Stimulated activated CD4-positive, alpha-beta T cell treated with anti-CD3 and anti-CD28 coated beads, Interleukin-12 subunit alpha, Interleukin-12 subunit beta, amount 100 ng/mL, for 24 hours (primary cell): ENCODE measurements around the gene LUM.

ENCODE experiments used
- DNase-seq, 2 experiments: peaks; one replicate each; pipeline ENCODE4 v3.0.0-alpha.2; 2020; ENCODE audit warnings: low read depth in 2 of 2

LUM gene

GRCh38 chr12:91111366-91112325 lies at the start of gene LUM:
LUM (minus strand) TSS chr12:91111494; CDS start chr12:91108979, 2,515 bp downstream.
- no peak for DNase-seq

- DNase-seq = no peak
Measured at GRCh38 chr12:91161009-91161408, 49.7 kb upstream of the LUM start.

DNA sequence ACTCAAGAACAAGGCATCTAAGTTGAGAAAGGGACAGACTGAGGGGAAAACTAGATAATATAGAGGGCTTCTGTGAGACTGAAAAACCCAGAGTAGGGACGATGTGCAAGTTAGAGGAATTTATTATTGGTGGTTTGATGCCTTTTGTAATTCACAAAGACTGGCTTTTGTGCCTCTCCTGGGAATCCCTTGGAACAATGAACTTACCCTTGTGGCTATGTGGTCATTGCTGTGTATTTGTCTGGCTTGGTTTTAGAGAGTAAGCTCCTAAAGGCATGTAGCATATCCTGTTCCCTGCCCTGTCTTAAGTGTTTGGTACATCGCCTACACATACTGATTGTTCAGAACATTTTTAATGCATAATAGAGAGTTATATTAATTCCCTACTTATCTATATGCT lies 44.7 kb upstream of the LUM start:
- DNase-seq = no peak

DNA sequence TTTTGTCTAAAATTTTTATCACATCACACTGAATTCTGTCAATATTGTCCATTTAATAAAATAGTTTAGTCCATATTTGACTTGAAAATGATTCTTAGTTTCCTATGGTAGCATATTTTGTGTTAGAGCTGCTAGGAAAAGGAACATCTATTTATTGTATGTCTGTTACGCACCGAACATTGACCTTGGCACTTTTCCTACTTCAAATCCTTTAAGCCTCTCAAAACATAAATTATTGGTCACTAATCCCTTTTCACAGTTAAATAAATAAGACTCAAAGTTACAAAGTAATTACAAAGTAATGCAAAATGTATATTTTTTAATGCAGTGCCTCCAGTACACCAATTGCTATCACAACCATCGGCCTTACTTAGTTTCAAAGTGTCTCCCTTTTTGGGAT lies 42.8 kb upstream of the LUM start:
- no peak for DNase-seq

GRCh38 chr12:91144053-91144452 lies 32.8 kb upstream of the LUM start:
- DNase-seq = no peak

- no peak for DNase-seq
Measured at GRCh38 chr12:91143206-91143605, 31.9 kb upstream of the LUM start.

- DNase-seq = no peak
Measured at GRCh38 chr12:91142221-91142631, 30.9 kb upstream of the LUM start.

DNA sequence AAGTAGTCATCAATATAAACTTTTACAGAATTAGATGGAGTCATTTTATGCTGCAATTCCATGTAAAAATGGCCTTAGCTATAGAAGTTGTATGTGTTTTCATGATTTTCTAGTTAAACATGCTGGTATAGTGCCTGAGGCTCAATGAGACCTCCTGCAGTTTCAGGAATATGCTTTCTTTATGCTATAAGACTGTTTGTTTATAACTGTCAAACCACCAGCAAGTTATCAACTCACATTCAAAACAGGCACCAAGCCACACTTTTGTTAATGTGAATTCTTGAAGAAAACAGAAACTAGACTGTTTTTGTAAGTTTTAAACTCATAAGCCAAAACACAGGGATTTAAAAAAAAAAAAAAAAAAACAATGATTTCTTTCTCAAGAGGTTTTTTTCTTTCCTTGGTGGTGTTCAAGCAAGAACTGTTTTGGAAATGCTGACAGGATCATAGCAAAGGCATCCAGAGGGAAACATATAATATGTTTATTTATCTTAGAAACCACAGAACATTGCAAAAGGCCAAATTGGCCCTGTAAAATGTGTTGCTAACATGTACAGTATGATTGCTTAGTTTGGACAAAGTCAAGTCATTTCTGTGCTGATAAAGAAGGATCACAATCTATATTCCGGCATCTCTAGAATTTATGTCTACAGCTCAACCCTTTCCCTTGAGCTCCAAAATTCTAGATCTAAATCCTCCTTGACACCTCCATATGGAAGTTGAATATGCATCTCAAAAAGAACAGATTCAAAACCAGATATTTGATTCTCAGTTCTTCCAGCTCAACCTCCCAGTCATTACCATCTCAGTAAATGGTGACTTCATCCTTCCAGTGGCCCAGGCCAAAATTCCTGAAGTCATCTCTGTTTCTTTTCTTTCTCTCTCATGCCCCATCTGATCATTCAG lies 29.0 kb upstream of the LUM start:
- DNase-seq = no peak

DNA sequence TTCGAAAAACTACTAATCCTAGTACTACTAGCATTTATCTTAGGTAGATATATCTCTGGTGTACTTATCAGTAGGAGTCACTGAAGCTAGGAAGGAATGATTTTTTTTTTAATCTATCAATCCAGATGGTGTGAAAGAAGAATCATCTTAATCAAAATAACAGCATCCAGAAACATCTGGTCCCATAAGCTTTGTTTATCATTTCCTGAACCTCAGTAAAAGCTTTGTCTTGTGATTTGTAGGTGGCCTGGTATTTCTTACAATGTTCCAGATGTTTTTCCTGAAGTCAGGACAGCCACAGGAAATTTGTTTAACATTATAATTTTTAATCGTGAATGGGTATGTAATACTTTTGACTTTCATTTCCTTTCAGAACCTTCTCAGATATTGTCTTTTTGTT lies 28.0 kb upstream of the LUM start:
- no peak for DNase-seq

DNA sequence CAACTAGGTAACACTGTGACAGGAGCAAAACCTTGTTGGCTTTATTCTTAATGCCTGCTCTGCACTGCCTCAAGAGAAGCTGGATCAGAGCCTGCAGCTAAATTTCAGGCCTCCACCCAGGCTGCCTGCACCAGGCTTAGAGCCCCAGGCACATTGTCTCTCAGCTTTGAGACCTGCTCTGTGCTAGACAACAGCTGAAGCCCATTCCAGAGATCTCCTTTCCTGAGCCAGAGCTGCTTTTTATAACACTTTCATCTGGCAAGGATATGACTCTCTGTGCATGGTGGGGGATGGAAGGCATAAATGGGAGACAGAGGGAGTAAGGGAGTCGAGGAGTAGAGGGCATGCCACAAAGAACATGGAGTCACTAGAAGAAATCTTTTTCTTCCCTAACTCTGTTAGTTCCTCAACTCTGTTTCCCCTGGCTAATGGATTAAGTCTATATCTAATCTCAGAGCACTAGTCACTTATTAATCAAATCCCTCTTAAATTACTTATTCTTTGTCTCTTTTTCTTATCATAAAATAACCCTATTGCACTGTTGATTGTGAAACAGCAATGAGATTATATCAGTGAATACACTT lies 27.1 kb upstream of the LUM start:
- DNase-seq = no peak

GRCh38 chr12:91133871-91134270 lies 22.6 kb upstream of the LUM start:
- DNase-seq = no peak

DNA sequence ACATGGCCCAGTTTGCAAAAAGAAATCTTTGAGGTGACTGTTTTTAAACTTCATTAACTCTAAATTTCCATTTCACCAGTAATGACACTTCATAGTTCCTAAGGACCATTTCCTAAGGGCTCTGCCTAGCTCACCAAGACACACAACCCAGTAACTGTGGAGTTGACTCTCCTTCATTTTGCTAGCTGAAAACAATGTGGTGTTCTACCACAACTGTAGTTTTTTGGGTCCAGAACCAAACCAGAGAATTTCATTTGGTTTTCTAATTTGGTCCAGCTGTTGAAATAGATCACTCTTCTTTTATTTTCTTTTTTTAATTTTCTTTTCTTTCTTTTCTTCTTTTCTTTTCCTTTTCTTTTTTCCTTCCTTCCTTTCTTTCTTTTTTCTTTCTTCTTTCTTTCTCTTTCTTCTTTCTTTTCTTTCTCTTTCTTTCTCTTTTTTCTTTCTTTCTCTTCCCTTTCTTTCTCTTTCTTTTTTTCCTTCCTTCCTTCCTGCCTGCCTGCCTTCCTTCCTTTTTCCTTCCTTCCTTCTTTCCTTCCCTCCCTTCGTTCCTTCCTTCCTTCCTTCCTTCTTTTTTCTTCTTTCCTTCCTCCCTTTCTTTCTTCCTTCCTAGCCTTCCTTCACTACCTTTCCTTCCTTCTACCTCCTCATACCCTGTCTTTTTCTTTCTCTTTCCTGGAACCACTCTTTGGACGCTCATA lies 18.5 kb upstream of the LUM start:
- no peak for DNase-seq

- DNase-seq = no peak
Measured at GRCh38 chr12:91127751-91128150, 16.5 kb upstream of the LUM start.

- no peak for DNase-seq
Measured at GRCh38 chr12:91127306-91127705, 16.0 kb upstream of the LUM start.

GRCh38 chr12:91126516-91126915 lies 15.2 kb upstream of the LUM start:
- no peak for DNase-seq

GRCh38 chr12:91123236-91123916 lies 12.1 kb upstream of the LUM start:
- no peak for DNase-seq

GRCh38 chr12:91120781-91121180 lies 9.5 kb upstream of the LUM start:
- DNase-seq = no peak

DNA sequence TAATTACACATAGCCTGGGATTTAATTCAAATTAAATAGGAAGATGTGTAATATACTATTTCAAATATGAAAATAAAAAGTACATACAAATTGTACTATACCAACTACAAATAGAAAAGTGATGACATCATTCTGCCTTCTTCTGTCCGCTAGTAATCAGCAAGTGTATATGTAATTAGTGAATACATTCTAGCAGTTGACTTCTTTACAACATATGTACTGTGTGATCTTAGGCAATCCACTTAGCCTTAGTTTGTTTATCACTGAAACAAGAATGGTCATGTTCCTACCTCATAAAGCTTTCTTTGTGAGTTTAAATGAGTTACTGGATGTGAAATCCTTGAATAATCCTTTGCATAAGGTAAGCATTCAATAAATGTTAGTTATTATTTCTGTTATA lies 7.8 kb upstream of the LUM start:
- no peak for DNase-seq

DNA sequence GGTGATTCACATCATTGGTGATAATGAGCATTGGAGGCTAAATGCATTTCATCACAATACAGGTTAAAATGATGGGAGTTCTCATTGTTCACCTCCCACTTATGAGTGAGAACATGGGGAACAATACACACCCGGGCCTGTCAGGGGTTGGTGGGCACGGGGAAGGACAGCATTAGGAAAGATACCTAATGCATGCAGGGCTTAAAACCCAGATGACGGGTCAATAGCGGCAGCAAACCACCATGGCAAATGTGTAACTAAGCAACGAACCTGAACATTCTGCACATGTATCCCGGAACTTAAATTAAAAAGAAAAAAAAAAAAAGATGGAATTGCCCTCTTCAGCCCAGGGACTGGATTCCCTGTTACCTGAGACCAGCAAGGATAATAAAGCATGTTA lies 2.3 kb upstream of the LUM start:
- no peak for DNase-seq

GRCh38 chr12:91110311-91110924 lies 876 bp downstream of the LUM start:
- DNase-seq = no peak
